Measurements from ENCODE around the gene SEMA4B. TPM values are rescaled to one million over a fixed set of nuclear protein-coding genes. Genes with fewer than 3 reads are reported as not detected.

SEMA4B gene
- total and polyA plus RNA-seq, 9 of the 15 experiments (the other 6 are each of a cell fraction or from before 2014, with no cell fraction given), result 1.3 to 33.6 (median 11.0) TPM

DNA sequence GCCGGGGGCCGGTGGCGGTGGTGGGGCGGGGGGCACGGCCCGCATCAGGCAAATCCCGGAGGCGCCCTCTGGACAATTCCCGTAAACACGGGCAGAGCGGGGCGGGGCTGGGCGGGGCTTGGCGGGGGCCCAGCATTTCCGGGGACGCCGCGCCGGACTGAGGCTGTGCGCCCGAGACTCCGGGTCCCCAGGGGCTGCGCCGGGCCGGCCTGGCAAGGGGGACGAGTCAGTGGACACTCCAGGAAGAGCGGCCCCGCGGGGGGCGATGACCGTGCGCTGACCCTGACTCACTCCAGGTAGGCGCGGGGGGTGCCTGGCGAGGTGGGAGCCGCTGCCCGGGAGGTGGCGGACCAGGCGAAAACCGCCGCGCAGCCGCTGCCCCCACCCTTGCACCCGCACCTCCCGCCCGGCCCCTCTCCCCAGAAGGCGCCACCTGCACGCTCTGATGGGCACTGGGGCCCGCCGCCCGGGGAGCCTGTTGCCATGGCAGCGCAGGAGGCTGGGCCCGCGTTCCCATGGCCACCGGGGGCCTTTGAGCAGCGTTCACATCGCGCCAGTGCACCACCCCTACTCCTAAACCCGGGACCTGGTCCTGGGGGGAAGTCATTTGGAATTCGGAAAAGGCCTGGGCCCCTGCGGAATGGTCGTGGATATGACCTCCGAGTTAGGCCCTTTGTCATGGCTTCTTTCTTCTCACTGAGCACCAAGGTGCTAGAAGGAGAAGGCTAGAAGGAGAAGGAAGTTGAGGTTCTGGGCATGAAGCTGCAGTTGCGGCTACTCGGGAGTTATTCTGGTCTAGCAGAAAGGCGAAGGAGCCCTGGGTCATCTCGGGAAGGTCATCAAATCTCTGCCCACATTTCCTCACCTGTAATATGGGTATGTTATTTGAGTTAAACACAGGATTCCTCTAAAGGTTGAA, 16.1 kb upstream of the SEMA4B start (continued):
- TF ChIP-seq, protein P1, sequence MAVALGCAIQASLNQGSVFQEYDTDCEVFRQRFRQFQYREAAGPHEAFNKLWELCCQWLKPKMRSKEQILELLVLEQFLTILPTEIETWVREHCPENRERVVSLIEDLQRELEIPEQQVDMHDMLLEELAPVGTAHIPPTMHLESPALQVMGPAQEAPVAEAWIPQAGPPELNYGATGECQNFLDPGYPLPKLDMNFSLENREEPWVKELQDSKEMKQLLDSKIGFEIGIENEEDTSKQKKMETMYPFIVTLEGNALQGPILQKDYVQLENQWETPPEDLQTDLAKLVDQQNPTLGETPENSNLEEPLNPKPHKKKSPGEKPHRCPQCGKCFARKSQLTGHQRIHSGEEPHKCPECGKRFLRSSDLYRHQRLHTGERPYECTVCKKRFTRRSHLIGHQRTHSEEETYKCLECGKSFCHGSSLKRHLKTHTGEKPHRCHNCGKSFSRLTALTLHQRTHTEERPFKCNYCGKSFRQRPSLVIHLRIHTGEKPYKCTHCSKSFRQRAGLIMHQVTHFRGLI (CRISPR knock-in tag; IDR thresholded peaks at IDR 0.05), result no peak
- TF ChIP-seq ARNT (IDR thresholded peaks at IDR 0.05), result no peak
- TF ChIP-seq CREM (IDR thresholded peaks at IDR 0.05; ENCODE audit: low read depth), result no peak
- TF ChIP-seq ZNF57 (CRISPR knock-in tag; IDR thresholded peaks at IDR 0.05), result no peak
- TF ChIP-seq, protein P2, sequence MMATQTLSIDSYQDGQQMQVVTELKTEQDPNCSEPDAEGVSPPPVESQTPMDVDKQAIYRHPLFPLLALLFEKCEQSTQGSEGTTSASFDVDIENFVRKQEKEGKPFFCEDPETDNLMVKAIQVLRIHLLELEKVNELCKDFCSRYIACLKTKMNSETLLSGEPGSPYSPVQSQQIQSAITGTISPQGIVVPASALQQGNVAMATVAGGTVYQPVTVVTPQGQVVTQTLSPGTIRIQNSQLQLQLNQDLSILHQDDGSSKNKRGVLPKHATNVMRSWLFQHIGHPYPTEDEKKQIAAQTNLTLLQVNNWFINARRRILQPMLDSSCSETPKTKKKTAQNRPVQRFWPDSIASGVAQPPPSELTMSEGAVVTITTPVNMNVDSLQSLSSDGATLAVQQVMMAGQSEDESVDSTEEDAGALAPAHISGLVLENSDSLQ (IDR thresholded peaks at IDR 0.05), result 0 out of 2 replicates have a peak, but pooled peaks have one; percentile 10
- TF ChIP-seq STAT5A (IDR thresholded peaks at IDR 0.05; ENCODE audit: borderline replicate concordance, low read length), result no peak
- no peak for TF ChIP-seq ZBTB8A (IDR thresholded peaks at IDR 0.05; ENCODE audit: partially characterized antibody)
- TF ChIP-seq, protein P3, sequence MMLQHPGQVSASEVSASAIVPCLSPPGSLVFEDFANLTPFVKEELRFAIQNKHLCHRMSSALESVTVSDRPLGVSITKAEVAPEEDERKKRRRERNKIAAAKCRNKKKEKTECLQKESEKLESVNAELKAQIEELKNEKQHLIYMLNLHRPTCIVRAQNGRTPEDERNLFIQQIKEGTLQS (IDR thresholded peaks at IDR 0.05), result no peak
- TF ChIP-seq, protein P3 (CRISPR knock-in tag; conservative IDR thresholded peaks at IDR 0.05), result no peak
- no peak for TF ChIP-seq NR2C2 (CRISPR knock-in tag; IDR thresholded peaks at IDR 0.05)
- no peak for TF ChIP-seq NR2C2 (tag; IDR thresholded peaks at IDR 0.05)
- no peak for TF ChIP-seq NCOR1 (IDR thresholded peaks at IDR 0.05)
- TF ChIP-seq ZNF134 (CRISPR knock-in tag; conservative IDR thresholded peaks at IDR 0.05), result peak; percentile 60; the same call in 1 of the 2 replicates
- TF ChIP-seq, protein P4, sequence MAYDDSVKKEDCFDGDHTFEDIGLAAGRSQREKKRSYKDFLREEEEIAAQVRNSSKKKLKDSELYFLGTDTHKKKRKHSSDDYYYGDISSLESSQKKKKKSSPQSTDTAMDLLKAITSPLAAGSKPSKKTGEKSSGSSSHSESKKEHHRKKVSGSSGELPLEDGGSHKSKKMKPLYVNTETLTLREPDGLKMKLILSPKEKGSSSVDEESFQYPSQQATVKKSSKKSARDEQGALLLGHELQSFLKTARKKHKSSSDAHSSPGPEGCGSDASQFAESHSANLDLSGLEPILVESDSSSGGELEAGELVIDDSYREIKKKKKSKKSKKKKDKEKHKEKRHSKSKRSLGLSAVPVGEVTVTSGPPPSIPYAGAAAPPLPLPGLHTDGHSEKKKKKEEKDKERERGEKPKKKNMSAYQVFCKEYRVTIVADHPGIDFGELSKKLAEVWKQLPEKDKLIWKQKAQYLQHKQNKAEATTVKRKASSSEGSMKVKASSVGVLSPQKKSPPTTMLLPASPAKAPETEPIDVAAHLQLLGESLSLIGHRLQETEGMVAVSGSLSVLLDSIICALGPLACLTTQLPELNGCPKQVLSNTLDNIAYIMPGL (CRISPR knock-in tag; IDR thresholded peaks at IDR 0.05), result no peak
- no peak for TF ChIP-seq EP300 (IDR thresholded peaks at IDR 0.05; ENCODE audit: low read length)
- TF ChIP-seq ARHGAP35 (IDR thresholded peaks at IDR 0.05; ENCODE audit: partially characterized antibody), result no peak
- no peak for TF ChIP-seq POU5F1 (IDR thresholded peaks at IDR 0.05; ENCODE audit: borderline replicate concordance, low read depth, low read length, partially characterized antibody)
- TF ChIP-seq PHF21A (IDR thresholded peaks at IDR 0.05; ENCODE audit: borderline replicate concordance, low read depth), result peak; percentile 4; the same call in 1 of the 2 replicates
- no peak for TF ChIP-seq EGR1 (conservative IDR thresholded peaks at IDR 0.05)
- TF ChIP-seq, protein P5, sequence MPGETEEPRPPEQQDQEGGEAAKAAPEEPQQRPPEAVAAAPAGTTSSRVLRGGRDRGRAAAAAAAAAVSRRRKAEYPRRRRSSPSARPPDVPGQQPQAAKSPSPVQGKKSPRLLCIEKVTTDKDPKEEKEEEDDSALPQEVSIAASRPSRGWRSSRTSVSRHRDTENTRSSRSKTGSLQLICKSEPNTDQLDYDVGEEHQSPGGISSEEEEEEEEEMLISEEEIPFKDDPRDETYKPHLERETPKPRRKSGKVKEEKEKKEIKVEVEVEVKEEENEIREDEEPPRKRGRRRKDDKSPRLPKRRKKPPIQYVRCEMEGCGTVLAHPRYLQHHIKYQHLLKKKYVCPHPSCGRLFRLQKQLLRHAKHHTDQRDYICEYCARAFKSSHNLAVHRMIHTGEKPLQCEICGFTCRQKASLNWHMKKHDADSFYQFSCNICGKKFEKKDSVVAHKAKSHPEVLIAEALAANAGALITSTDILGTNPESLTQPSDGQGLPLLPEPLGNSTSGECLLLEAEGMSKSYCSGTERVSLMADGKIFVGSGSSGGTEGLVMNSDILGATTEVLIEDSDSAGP (CRISPR knock-in tag; IDR thresholded peaks at IDR 0.05), result no peak
